PFSK-1 (cell line): ENCODE data around the gene BRI3.

Experiments
- FOXP2 ChIP-seq: optimal IDR thresholded peaks from 2 replicates; pipeline ENCODE3; 2011; ENCODE audit warnings: borderline replicate concordance, control low read depth, inconsistent platforms; ENCODE audit not compliant: insufficient read depth; ENCODE audit errors: extremely low read length, extremely low read depth
- POLR2AphosphoS5 ChIP-seq: IDR thresholded peaks from 2 replicates; pipeline ENCODE4 v1.6.1; 2012; ENCODE audit warnings: low read depth, mild to moderate bottlenecking, control low read depth, low read length, moderate library complexity
- SIN3A ChIP-seq: IDR thresholded peaks from 2 replicates; pipeline ENCODE4 v1.6.1; 2012; ENCODE audit warnings: mild to moderate bottlenecking, low read length, moderate library complexity, borderline replicate concordance; ENCODE audit not compliant: insufficient read depth
- TAF1 ChIP-seq: IDR thresholded peaks from 2 replicates; pipeline ENCODE4 v1.6.1; 2012; ENCODE audit warnings: low read length, control low read depth, borderline replicate concordance; ENCODE audit not compliant: insufficient read depth

- TF ChIP-seq POLR2AphosphoS5 (no peak), SIN3A (no peak), TAF1 (no peak), FOXP2 (no peak)
Measured at GRCh38 chr7:98339043-98339442, 57.6 kb downstream of the BRI3 start.
